ENCODE results near the gene CRYBG1. TPM values are rescaled to one million over a fixed set of nuclear protein-coding genes. Genes with fewer than 3 reads are reported as not detected.

CRYBG1 gene
- total RNA-seq, 1 experiment from 2014 or later, result 10.1 TPM

DNA sequence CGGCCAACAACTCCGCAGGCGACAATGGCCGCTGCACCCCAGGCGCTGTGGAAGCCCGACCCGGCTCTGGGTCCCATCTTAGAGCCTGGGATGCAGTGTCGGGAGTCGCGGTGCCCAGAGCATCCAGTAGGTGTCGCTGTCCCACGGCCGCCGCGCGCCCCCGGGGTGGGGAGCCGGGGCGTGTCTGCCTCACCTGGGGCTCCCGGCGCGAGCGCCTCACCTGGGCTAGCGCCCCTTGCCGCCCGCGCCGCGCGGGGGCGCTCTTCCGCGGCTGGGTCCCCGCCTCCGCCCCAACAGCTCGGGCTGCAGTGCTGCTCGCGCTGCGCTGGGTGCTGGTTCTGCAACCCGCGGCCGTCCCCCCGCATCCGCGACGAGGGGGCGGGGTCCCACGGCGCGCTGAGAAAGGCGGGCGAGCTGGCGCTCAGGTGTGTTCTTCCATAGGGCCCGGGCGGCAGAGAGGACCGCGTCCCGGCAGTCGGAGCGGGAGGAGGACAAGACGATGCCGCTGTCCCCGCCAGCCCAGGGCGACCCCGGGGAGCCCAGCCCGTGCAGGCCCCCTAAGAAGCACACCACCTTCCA is at the start of gene CRYBG1 (continued):
- TF ChIP-seq, protein P1, sequence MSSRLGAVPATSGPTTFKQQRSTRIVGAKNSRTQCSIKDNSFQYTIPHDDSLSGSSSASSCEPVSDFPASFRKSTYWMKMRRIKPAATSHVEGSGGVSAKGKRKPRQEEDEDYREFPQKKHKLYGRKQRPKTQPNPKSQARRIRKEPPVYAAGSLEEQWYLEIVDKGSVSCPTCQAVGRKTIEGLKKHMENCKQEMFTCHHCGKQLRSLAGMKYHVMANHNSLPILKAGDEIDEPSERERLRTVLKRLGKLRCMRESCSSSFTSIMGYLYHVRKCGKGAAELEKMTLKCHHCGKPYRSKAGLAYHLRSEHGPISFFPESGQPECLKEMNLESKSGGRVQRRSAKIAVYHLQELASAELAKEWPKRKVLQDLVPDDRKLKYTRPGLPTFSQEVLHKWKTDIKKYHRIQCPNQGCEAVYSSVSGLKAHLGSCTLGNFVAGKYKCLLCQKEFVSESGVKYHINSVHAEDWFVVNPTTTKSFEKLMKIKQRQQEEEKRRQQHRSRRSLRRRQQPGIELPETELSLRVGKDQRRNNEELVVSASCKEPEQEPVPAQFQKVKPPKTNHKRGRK (CRISPR knock-in tag; IDR thresholded peaks at IDR 0.05; ENCODE audit: borderline replicate concordance), result no peak
- TF ChIP-seq ZNF317 (CRISPR knock-in tag; IDR thresholded peaks at IDR 0.05; ENCODE audit: borderline replicate concordance, low read depth) (no peak), SP1 (CRISPR knock-in tag; conservative IDR thresholded peaks at IDR 0.05) (peak; percentile 75; the same call in 1 of the 2 replicates), NR3C1 (CRISPR knock-in tag; conservative IDR thresholded peaks at IDR 0.05; ENCODE audit: low read depth) (no peak), ZNF232 (CRISPR knock-in tag; IDR thresholded peaks at IDR 0.05) (no peak), JUN (CRISPR knock-in tag; IDR thresholded peaks at IDR 0.05) (0 out of 2 replicates have a peak, but pooled peaks have one; percentile 47), FOXJ3 (CRISPR knock-in tag; IDR thresholded peaks at IDR 0.05; ENCODE audit: borderline replicate concordance) (no peak), NR2C2 (CRISPR knock-in tag; IDR thresholded peaks at IDR 0.05) (no peak), HMGA2 (CRISPR knock-in tag; IDR thresholded peaks at IDR 0.05) (no peak), GABPB1 (CRISPR knock-in tag; IDR thresholded peaks at IDR 0.05) (no peak)
- TF ChIP-seq, protein P2, sequence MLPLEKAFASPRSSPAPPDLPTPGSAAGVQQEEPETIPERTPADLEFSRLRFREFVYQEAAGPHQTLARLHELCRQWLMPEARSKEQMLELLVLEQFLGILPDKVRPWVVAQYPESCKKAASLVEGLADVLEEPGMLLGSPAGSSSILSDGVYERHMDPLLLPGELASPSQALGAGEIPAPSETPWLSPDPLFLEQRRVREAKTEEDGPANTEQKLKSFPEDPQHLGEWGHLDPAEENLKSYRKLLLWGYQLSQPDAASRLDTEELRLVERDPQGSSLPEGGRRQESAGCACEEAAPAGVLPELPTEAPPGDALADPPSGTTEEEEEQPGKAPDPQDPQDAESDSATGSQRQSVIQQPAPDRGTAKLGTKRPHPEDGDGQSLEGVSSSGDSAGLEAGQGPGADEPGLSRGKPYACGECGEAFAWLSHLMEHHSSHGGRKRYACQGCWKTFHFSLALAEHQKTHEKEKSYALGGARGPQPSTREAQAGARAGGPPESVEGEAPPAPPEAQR (CRISPR knock-in tag; IDR thresholded peaks at IDR 0.05), result 0 out of 2 replicates have a peak, but pooled peaks have one; percentile 3
- TF ChIP-seq, protein P3, sequence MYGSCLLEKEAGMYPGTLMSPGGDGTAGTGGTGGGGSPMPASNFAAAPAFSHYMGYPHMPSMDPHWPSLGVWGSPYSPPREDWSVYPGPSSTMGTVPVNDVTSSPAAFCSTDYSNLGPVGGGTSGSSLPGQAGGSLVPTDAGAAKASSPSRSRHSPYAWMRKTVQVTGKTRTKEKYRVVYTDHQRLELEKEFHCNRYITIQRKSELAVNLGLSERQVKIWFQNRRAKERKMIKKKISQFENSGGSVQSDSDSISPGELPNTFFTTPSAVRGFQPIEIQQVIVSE (CRISPR knock-in tag; IDR thresholded peaks at IDR 0.05; ENCODE audit: borderline replicate concordance), result no peak
- TF ChIP-seq, protein P4, sequence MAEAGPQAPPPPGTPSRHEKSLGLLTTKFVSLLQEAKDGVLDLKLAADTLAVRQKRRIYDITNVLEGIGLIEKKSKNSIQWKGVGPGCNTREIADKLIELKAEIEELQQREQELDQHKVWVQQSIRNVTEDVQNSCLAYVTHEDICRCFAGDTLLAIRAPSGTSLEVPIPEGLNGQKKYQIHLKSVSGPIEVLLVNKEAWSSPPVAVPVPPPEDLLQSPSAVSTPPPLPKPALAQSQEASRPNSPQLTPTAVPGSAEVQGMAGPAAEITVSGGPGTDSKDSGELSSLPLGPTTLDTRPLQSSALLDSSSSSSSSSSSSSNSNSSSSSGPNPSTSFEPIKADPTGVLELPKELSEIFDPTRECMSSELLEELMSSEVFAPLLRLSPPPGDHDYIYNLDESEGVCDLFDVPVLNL (CRISPR knock-in tag; IDR thresholded peaks at IDR 0.05; ENCODE audit: borderline replicate concordance, low read depth), result no peak
- TF ChIP-seq, protein P5, sequence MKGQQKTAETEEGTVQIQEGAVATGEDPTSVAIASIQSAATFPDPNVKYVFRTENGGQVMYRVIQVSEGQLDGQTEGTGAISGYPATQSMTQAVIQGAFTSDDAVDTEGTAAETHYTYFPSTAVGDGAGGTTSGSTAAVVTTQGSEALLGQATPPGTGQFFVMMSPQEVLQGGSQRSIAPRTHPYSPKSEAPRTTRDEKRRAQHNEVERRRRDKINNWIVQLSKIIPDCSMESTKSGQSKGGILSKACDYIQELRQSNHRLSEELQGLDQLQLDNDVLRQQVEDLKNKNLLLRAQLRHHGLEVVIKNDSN (CRISPR knock-in tag; IDR thresholded peaks at IDR 0.05), result no peak

DNA sequence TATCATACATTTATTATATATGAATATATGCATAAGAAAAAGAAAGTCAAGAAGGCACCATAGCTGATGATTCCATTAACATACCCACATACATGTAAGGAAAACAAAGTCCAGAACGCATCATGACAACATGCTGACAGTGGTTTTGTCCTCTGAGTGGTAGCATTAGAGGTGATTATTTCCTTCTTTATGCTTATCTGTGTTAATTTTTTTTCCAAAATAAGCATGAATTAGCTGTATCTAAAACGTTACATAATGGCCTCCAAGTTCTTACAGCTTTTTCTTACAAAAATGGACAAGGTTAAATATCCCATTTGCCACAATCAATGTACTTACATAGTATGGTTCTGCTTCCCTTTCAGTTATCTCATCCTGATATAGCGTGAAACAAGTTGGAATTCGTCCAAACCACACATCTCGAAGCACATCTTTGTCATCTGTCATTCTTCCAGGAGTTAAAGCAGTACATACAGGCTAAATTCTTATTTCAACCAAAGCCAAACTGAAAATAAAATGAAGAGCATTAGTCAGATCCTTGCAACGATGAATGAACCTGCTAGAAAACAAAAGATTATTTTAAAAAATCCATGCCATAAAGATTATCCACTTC is 44.6 kb upstream of the CRYBG1 start:
- peaks cover 14% of the 10 kb centered on the region for H3K4me1 Mint-ChIP-seq
- ATAC-seq (no peak), DNase-seq (ENCODE audit: low spot score) (no peak)
- H3K9me3 Mint-ChIP-seq, result no peaks in the 10 kb centered on the region
- ChIA-PET CTCF (no interaction called here), POLR2A (no interaction called here)
- peaks cover 23% of the 10 kb centered on the region for H3K36me3 Mint-ChIP-seq
- no peak overlapping the region for H3K27ac Mint-ChIP-seq
- no peaks in the 10 kb centered on the region for H3K27me3 Mint-ChIP-seq (ENCODE audit: low read depth)
- no peak overlapping the region for H3K4me3 Mint-ChIP-seq
- TF ChIP-seq ZNF121 (CRISPR knock-in tag; IDR thresholded peaks at IDR 0.05) (no peak), ZNF416 (CRISPR knock-in tag; IDR thresholded peaks at IDR 0.05) (no peak), PRRX2 (CRISPR knock-in tag; IDR thresholded peaks at IDR 0.05) (no peak), ETV6 (CRISPR knock-in tag; IDR thresholded peaks at IDR 0.05) (no peak)
- TF ChIP-seq, protein P6, sequence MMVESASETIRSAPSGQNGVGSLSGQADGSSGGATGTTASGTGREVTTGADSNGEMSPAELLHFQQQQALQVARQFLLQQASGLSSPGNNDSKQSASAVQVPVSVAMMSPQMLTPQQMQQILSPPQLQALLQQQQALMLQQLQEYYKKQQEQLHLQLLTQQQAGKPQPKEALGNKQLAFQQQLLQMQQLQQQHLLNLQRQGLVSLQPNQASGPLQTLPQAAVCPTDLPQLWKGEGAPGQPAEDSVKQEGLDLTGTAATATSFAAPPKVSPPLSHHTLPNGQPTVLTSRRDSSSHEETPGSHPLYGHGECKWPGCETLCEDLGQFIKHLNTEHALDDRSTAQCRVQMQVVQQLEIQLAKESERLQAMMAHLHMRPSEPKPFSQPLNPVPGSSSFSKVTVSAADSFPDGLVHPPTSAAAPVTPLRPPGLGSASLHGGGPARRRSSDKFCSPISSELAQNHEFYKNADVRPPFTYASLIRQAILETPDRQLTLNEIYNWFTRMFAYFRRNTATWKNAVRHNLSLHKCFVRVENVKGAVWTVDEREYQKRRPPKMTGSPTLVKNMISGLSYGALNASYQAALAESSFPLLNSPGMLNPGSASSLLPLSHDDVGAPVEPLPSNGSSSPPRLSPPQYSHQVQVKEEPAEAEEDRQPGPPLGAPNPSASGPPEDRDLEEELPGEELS (CRISPR knock-in tag; IDR thresholded peaks at IDR 0.05), result no peak
- TF ChIP-seq, protein P7, sequence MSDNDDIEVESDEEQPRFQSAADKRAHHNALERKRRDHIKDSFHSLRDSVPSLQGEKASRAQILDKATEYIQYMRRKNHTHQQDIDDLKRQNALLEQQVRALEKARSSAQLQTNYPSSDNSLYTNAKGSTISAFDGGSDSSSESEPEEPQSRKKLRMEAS (CRISPR knock-in tag; IDR thresholded peaks at IDR 0.05), result no peak
- TF ChIP-seq, protein P5 (CRISPR knock-in tag; IDR thresholded peaks at IDR 0.05), result no peak
- TF ChIP-seq, protein P8, sequence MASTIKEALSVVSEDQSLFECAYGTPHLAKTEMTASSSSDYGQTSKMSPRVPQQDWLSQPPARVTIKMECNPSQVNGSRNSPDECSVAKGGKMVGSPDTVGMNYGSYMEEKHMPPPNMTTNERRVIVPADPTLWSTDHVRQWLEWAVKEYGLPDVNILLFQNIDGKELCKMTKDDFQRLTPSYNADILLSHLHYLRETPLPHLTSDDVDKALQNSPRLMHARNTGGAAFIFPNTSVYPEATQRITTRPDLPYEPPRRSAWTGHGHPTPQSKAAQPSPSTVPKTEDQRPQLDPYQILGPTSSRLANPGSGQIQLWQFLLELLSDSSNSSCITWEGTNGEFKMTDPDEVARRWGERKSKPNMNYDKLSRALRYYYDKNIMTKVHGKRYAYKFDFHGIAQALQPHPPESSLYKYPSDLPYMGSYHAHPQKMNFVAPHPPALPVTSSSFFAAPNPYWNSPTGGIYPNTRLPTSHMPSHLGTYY (CRISPR knock-in tag; IDR thresholded peaks at IDR 0.05), result no peak
- TF ChIP-seq, protein P9, sequence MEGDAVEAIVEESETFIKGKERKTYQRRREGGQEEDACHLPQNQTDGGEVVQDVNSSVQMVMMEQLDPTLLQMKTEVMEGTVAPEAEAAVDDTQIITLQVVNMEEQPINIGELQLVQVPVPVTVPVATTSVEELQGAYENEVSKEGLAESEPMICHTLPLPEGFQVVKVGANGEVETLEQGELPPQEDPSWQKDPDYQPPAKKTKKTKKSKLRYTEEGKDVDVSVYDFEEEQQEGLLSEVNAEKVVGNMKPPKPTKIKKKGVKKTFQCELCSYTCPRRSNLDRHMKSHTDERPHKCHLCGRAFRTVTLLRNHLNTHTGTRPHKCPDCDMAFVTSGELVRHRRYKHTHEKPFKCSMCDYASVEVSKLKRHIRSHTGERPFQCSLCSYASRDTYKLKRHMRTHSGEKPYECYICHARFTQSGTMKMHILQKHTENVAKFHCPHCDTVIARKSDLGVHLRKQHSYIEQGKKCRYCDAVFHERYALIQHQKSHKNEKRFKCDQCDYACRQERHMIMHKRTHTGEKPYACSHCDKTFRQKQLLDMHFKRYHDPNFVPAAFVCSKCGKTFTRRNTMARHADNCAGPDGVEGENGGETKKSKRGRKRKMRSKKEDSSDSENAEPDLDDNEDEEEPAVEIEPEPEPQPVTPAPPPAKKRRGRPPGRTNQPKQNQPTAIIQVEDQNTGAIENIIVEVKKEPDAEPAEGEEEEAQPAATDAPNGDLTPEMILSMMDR (IDR thresholded peaks at IDR 0.05), result no peak

Measured in WTC11 (cell line).